Measurements from ENCODE around the gene PYM1. TPM values are rescaled to one million over a fixed set of nuclear protein-coding genes. Genes with fewer than 3 reads are reported as not detected.

Gene PYM1
- total RNA-seq, 3 donors from 2014 or later (not counting 1 experiment from before 2014, with no cell fraction given) = 18.5 to 21.2 (median 19.1) TPM

DNA sequence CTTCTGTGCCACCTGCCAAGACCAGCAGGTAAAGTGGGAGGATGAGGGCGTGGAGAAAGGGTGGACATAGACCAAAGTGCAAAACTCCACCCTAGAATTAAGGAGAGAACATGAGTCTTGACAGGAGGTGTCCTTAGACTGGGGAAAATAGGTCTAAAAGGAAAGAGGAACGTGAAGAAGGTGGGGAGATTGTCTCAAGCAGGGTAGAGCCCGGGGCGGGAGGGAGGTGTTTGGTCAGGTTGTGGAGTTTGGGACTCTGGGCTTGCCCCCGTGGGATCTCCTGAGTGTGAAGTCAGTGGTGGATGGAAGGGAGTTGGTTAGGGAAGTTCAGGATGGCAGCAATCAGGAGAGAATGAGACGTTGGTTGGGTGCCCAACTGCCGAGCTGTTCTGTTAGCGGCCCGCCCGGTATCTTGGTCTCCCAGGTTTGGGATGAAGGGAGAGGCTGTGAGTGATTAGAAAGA is 3.7 kb upstream of the PYM1 start:
- DNase-seq = no peak
- H3K36me3 ChIP-seq (ENCODE audit: control insufficient read depth, insufficient read depth, low read length) = peaks cover 2% of the 10 kb centered on the region
- H3K4me1 ChIP-seq (ENCODE audit: control insufficient read depth, insufficient read depth, low read length) = peaks cover 55% of the 10 kb centered on the region
- WGBS (ENCODE audit: insufficient coverage) = 3% methylated on average over 10 of the region's 10 CpGs
- H3K9me3 Mint-ChIP-seq = no peaks in the 10 kb centered on the region
- ATAC-seq = no peak
- H3K36me3 Mint-ChIP-seq = no peaks in the 10 kb centered on the region
- peak overlapping the region; percentile 79 for H3K4me3 ChIP-seq (ENCODE audit: low read length)
- peaks cover 46 to 60% of the 10 kb centered on the region in 2 donors for H3K4me1 Mint-ChIP-seq
- TF ChIP-seq, protein P1, sequence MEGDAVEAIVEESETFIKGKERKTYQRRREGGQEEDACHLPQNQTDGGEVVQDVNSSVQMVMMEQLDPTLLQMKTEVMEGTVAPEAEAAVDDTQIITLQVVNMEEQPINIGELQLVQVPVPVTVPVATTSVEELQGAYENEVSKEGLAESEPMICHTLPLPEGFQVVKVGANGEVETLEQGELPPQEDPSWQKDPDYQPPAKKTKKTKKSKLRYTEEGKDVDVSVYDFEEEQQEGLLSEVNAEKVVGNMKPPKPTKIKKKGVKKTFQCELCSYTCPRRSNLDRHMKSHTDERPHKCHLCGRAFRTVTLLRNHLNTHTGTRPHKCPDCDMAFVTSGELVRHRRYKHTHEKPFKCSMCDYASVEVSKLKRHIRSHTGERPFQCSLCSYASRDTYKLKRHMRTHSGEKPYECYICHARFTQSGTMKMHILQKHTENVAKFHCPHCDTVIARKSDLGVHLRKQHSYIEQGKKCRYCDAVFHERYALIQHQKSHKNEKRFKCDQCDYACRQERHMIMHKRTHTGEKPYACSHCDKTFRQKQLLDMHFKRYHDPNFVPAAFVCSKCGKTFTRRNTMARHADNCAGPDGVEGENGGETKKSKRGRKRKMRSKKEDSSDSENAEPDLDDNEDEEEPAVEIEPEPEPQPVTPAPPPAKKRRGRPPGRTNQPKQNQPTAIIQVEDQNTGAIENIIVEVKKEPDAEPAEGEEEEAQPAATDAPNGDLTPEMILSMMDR (IDR thresholded peaks at IDR 0.05) = no peak
- no peaks in the 10 kb centered on the region for H3K9me3 ChIP-seq (ENCODE audit: control insufficient read depth, insufficient read depth, low read length)
- H3K27ac Mint-ChIP-seq = peak overlapping the region; percentile 97 to 98
- intact Hi-C loops (cut with micrococcal nuclease) = loop anchor here (5.0 kb wide), 1 partner anchor 204 kb away; the partner anchor contains the start of gene CD63
- H3K27me3 ChIP-seq (ENCODE audit: control insufficient read depth, insufficient read depth, low read length) = no peaks in the 10 kb centered on the region
- peak overlapping the region; percentile 99 for H3K4me3 Mint-ChIP-seq
- peak overlapping the region; percentile 96 for H3K27ac ChIP-seq (ENCODE audit: low read length)
- H3K27me3 Mint-ChIP-seq (ENCODE audit: low read depth in 2 of 2) = no peaks in the 10 kb centered on the region

GRCh38 chr12:55930771-55931316 is 3.1 kb upstream of the PYM1 start, which contains the start of gene DGKA:
Gene DGKA, plus strand, starts transcription at chr12:55931162. Its CDS starts 5,342 bp downstream, at chr12:55936504.
- H3K36me3 ChIP-seq (ENCODE audit: control insufficient read depth, insufficient read depth, low read length) = peaks cover 2% of the 10 kb centered on the region
- intact Hi-C loops (cut with micrococcal nuclease) = loop anchor here (5.0 kb wide), 1 partner anchor 204 kb away; the partner anchor contains the start of gene CD63
- Mint-ChIP-seq H3K27me3 (ENCODE audit: low read depth in 2 of 2) (no peaks in the 10 kb centered on the region), H3K36me3 (no peaks in the 10 kb centered on the region), H3K27ac (peak within 1 kb of the TSS; percentile 97 to 98), H3K4me1 (peaks cover 51 to 65% of the 10 kb centered on the region in 2 donors), H3K4me3 (peak within 1 kb of the TSS; percentile 99), H3K9me3 (no peaks in the 10 kb centered on the region)
- TF ChIP-seq, protein P1 (IDR thresholded peaks at IDR 0.05) = peak; percentile 47
- no peaks in the 10 kb centered on the region for H3K27me3 ChIP-seq (ENCODE audit: control insufficient read depth, insufficient read depth, low read length)
- peak within 1 kb of the TSS; percentile 96 for H3K27ac ChIP-seq (ENCODE audit: low read length)
- DNase-seq (peak; percentile 25 to 80), ATAC-seq (no peak)
- WGBS (ENCODE audit: insufficient coverage) = 20% methylated on average over 2 of the region's 3 CpGs
- peak within 1 kb of the TSS; percentile 79 for H3K4me3 ChIP-seq (ENCODE audit: low read length)
- H3K9me3 ChIP-seq (ENCODE audit: control insufficient read depth, insufficient read depth, low read length) = no peaks in the 10 kb centered on the region
- peaks cover 60% of the 10 kb centered on the region for H3K4me1 ChIP-seq (ENCODE audit: control insufficient read depth, insufficient read depth, low read length)

DNA sequence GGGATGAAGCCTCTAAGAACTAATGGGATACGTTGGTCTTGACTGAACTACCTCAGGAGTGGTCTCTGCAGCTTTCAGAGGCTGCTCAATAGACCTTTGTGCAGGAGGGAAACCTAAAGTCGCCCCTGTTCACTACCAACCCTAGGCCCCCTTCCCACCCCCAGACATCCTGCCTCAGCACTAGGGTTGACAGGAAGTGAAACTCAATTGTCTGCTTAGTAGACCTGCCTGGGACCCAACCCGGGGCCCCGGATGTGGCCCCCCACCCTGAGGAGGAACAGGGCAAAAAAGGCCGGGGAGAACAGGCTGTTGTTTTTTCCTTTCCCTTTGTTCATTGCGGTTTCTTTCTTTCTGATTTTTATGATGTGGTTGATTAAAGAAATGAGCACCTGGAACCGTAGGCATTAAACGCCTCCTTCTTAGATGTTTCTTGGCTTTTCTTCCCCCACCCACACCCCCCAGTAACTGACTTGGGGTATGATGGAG is 1.7 kb upstream of the PYM1 start:
- no peaks in the 10 kb centered on the region for H3K36me3 Mint-ChIP-seq
- peaks cover 62 to 76% of the 10 kb centered on the region in 2 donors for H3K4me1 Mint-ChIP-seq
- TF ChIP-seq, protein P1 (IDR thresholded peaks at IDR 0.05) = no peak
- ATAC-seq (peak; percentile 9 to 36 (median 12)), DNase-seq (peak; percentile 44 to 91)
- H3K4me3 Mint-ChIP-seq = peak overlapping the region; percentile 99
- WGBS (ENCODE audit: insufficient coverage) = 0% methylated on average over 5 of the region's 8 CpGs
- H3K27ac Mint-ChIP-seq = peak overlapping the region; percentile 97 to 98
- H3K4me1 ChIP-seq (ENCODE audit: control insufficient read depth, insufficient read depth, low read length) = peaks cover 61% of the 10 kb centered on the region
- no peaks in the 10 kb centered on the region for H3K27me3 Mint-ChIP-seq (ENCODE audit: low read depth in 2 of 2)
- H3K9me3 Mint-ChIP-seq = no peaks in the 10 kb centered on the region
- H3K9me3 ChIP-seq (ENCODE audit: control insufficient read depth, insufficient read depth, low read length) = no peaks in the 10 kb centered on the region
- intact Hi-C loops (cut with micrococcal nuclease) = loop anchor here (5.0 kb wide), 2 partner anchors 113 to 187 kb away; partner anchors contain the start of genes GDF11 and RPS26
- no peak overlapping the region for H3K4me3 ChIP-seq (ENCODE audit: low read length)
- H3K27me3 ChIP-seq (ENCODE audit: control insufficient read depth, insufficient read depth, low read length) = no peaks in the 10 kb centered on the region
- peak overlapping the region; percentile 84 for H3K27ac ChIP-seq (ENCODE audit: low read length)
- H3K36me3 ChIP-seq (ENCODE audit: control insufficient read depth, insufficient read depth, low read length) = no peaks in the 10 kb centered on the region
